HG02610 (cell line): ENCODE data around the gene ST8SIA3.
"Not testable (repeated sequence)": the region's sequence is repeated elsewhere in the genome, so short reads cannot be mapped to it uniquely, and the experiment has no call there.

Experiments used
- ATAC-seq: cut with Tn5 transposase; IDR thresholded peaks from one replicate; pipeline ENCODE4 v1.9.1; 2021; ENCODE audit warnings: mild to moderate bottlenecking, moderate library complexity; ENCODE audit not compliant: unreplicated experiment

ST8SIA3 gene

GRCh38 chr18:57364460-57364859 lies 12.1 kb downstream of the ST8SIA3 start:
- ATAC-seq, result no peak

GRCh38 chr18:57366528-57367081 lies 14.2 kb downstream of the ST8SIA3 start:
- ATAC-seq, result no peak

- no peak for ATAC-seq
These were observed 20.1 kb downstream of the ST8SIA3 start for GRCh38 chr18:57372444-57372843.

GRCh38 chr18:57373017-57373416 lies 20.7 kb downstream of the ST8SIA3 start:
- ATAC-seq, result no peak

- no peak for ATAC-seq
These were observed 24.1 kb downstream of the ST8SIA3 start for GRCh38 chr18:57376503-57376902.

- ATAC-seq, result no peak
These were observed 36.9 kb downstream of the ST8SIA3 start for GRCh38 chr18:57389271-57389670.

- no peak for ATAC-seq
These were observed 37.7 kb downstream of the ST8SIA3 start for GRCh38 chr18:57390044-57390443.

- not testable (repeated sequence) for ATAC-seq
These were observed 42.4 kb downstream of the ST8SIA3 start for GRCh38 chr18:57394749-57395148.

- ATAC-seq, result not testable (repeated sequence)
These were observed 44.5 kb downstream of the ST8SIA3 start for GRCh38 chr18:57396831-57397230.

GRCh38 chr18:57397440-57398132 lies 45.2 kb downstream of the ST8SIA3 start:
- no peak for ATAC-seq

GRCh38 chr18:57404345-57404744 lies 52.0 kb downstream of the ST8SIA3 start:
- ATAC-seq, result no peak

GRCh38 chr18:57409650-57410049 lies 57.3 kb downstream of the ST8SIA3 start:
- no peak for ATAC-seq

GRCh38 chr18:57410749-57411148 lies 58.4 kb downstream of the ST8SIA3 start:
- no peak for ATAC-seq

- ATAC-seq, result no peak
These were observed 64.2 kb downstream of the ST8SIA3 start for GRCh38 chr18:57416542-57416941.
